Panc1 (cell line): ENCODE data around the gene TBC1D22A.

Experiments used
- POLR2AphosphoS5 ChIP-seq: IDR thresholded peaks from 2 replicates; pipeline ENCODE4 v1.6.1; 2012; ENCODE audit warnings: mild to moderate bottlenecking, low read depth, low read length, moderate library complexity
- TF ChIP-seq, protein P1 (sequence below): fragments of 450-650 bp; IDR thresholded peaks from 2 replicates; pipeline ENCODE4 v1.5.1; 2017; ENCODE audit warnings: mild to moderate bottlenecking
- TF ChIP-seq, protein P2 (sequence below), 2 experiments: IDR thresholded peaks; 2 replicates each; pipeline ENCODE4 v1.6.1; 2011 to 2012; ENCODE audit warnings: low read depth in 2 of 2, control low read depth in 1 of 2, low read length in 1 of 2, mild to moderate bottlenecking in 1 of 2, moderate library complexity in 1 of 2; ENCODE audit not compliant: insufficient read depth in 1 of 2

- TF ChIP-seq, protein P1, sequence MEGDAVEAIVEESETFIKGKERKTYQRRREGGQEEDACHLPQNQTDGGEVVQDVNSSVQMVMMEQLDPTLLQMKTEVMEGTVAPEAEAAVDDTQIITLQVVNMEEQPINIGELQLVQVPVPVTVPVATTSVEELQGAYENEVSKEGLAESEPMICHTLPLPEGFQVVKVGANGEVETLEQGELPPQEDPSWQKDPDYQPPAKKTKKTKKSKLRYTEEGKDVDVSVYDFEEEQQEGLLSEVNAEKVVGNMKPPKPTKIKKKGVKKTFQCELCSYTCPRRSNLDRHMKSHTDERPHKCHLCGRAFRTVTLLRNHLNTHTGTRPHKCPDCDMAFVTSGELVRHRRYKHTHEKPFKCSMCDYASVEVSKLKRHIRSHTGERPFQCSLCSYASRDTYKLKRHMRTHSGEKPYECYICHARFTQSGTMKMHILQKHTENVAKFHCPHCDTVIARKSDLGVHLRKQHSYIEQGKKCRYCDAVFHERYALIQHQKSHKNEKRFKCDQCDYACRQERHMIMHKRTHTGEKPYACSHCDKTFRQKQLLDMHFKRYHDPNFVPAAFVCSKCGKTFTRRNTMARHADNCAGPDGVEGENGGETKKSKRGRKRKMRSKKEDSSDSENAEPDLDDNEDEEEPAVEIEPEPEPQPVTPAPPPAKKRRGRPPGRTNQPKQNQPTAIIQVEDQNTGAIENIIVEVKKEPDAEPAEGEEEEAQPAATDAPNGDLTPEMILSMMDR: no peak
- TF ChIP-seq, protein P2, sequence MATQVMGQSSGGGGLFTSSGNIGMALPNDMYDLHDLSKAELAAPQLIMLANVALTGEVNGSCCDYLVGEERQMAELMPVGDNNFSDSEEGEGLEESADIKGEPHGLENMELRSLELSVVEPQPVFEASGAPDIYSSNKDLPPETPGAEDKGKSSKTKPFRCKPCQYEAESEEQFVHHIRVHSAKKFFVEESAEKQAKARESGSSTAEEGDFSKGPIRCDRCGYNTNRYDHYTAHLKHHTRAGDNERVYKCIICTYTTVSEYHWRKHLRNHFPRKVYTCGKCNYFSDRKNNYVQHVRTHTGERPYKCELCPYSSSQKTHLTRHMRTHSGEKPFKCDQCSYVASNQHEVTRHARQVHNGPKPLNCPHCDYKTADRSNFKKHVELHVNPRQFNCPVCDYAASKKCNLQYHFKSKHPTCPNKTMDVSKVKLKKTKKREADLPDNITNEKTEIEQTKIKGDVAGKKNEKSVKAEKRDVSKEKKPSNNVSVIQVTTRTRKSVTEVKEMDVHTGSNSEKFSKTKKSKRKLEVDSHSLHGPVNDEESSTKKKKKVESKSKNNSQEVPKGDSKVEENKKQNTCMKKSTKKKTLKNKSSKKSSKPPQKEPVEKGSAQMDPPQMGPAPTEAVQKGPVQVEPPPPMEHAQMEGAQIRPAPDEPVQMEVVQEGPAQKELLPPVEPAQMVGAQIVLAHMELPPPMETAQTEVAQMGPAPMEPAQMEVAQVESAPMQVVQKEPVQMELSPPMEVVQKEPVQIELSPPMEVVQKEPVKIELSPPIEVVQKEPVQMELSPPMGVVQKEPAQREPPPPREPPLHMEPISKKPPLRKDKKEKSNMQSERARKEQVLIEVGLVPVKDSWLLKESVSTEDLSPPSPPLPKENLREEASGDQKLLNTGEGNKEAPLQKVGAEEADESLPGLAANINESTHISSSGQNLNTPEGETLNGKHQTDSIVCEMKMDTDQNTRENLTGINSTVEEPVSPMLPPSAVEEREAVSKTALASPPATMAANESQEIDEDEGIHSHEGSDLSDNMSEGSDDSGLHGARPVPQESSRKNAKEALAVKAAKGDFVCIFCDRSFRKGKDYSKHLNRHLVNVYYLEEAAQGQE (IDR thresholded peaks at IDR 0.05; ENCODE audit: insufficient read depth in 1 of 2, low read depth in 2 of 2, low read length in 1 of 2): no peak
- no peak for TF ChIP-seq POLR2AphosphoS5
Observed at GRCh38 chr22:47202819-47203553, 440.5 kb downstream of the TBC1D22A start.
